ENCODE data around the gene ANKS6. TPM values are rescaled to one million over a fixed set of nuclear protein-coding genes. Genes with fewer than 3 reads are reported as not detected.

ANKS6 gene
- total RNA-seq, 1 donor from 2014 or later = 12.3 TPM

GRCh38 chr9:98790842-98791607, 5.3 kb downstream of the ANKS6 start:
- peak; percentile 88 for DNase-seq

GRCh38 chr9:98790134-98790841, 6.1 kb downstream of the ANKS6 start:
- DNase-seq = peak; percentile 75

GRCh38 chr9:98789483-98790133, 6.7 kb downstream of the ANKS6 start:
- DNase-seq = no peak

GRCh38 chr9:98787766-98788335, 8.5 kb downstream of the ANKS6 start:
- no peak for DNase-seq

- no peak for DNase-seq
Observed at GRCh38 chr9:98786750-98787510, 9.4 kb downstream of the ANKS6 start.

GRCh38 chr9:98784831-98785806, 11.2 kb downstream of the ANKS6 start:
- peak; percentile 48 for DNase-seq

GRCh38 chr9:98783518-98784226, 12.7 kb downstream of the ANKS6 start:
- peak; percentile 90 for DNase-seq

GRCh38 chr9:98781588-98782383, 14.6 kb downstream of the ANKS6 start:
- DNase-seq = no peak

- no peak for DNase-seq
Observed at GRCh38 chr9:98780059-98780749, 16.2 kb downstream of the ANKS6 start.

- no peak for DNase-seq
Observed at GRCh38 chr9:98778711-98779530, 17.4 kb downstream of the ANKS6 start.

- no peak for DNase-seq
Observed at GRCh38 chr9:98778251-98778650, 18.1 kb downstream of the ANKS6 start.

GRCh38 chr9:98777618-98778017, 18.7 kb downstream of the ANKS6 start:
- no peak for DNase-seq

- DNase-seq = peak; percentile 80
Observed at GRCh38 chr9:98775831-98776441, 20.4 kb downstream of the ANKS6 start.

GRCh38 chr9:98774746-98775145, 21.6 kb downstream of the ANKS6 start:
- DNase-seq = no peak

- DNase-seq = no peak
Observed at GRCh38 chr9:98773721-98774120, 22.6 kb downstream of the ANKS6 start.

- no peak for DNase-seq
Observed at GRCh38 chr9:98772364-98773155, 23.8 kb downstream of the ANKS6 start.
